Fibroblast of lung (primary cell): ENCODE data around the gene ANAPC1.
"Not testable (repeated sequence)": the region's sequence is repeated elsewhere in the genome, so short reads cannot be mapped to it uniquely, and the experiment has no call there.

Experiments
- EZH2 ChIP-seq: IDR thresholded peaks from 2 replicates; pipeline ENCODE4 v1.5.1; 2012; ENCODE audit warnings: low read length, control low read depth, mild to moderate bottlenecking; ENCODE audit errors: missing control alignments
- TF ChIP-seq, protein P1 (sequence below), 2 donors: IDR thresholded peaks in 1 of 2; conservative IDR thresholded peaks in 1 of 2; 1 replicate in 1 of 2; 2 replicates in 1 of 2; pipeline ENCODE4 v1.5.1; 2011 to 2012; ENCODE audit warnings: low read length in 2 of 2, control low read depth in 1 of 2, inconsistent platforms in 1 of 2, low read depth in 1 of 2, mild to moderate bottlenecking in 1 of 2

DNA sequence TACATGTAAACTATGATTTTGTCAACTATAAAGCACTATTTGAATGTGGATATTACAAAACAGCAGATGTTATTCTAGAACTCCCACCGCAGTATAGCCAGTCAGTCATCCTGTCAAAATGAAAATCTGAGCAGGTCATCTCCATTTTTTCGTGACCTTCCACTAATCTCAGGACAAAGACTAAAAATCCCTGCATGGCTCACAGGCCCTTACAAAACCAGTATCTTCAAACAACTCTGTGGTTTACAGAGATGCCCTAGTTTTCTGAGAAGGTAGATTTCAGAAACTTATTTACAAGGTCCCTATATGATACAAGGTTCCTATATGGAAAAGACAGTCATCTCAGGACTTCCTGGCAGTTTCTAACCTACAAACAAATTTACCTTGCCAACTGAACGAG is 49.8 kb downstream of the ANAPC1 start:
- TF ChIP-seq, protein P1, sequence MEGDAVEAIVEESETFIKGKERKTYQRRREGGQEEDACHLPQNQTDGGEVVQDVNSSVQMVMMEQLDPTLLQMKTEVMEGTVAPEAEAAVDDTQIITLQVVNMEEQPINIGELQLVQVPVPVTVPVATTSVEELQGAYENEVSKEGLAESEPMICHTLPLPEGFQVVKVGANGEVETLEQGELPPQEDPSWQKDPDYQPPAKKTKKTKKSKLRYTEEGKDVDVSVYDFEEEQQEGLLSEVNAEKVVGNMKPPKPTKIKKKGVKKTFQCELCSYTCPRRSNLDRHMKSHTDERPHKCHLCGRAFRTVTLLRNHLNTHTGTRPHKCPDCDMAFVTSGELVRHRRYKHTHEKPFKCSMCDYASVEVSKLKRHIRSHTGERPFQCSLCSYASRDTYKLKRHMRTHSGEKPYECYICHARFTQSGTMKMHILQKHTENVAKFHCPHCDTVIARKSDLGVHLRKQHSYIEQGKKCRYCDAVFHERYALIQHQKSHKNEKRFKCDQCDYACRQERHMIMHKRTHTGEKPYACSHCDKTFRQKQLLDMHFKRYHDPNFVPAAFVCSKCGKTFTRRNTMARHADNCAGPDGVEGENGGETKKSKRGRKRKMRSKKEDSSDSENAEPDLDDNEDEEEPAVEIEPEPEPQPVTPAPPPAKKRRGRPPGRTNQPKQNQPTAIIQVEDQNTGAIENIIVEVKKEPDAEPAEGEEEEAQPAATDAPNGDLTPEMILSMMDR (conservative IDR thresholded peaks at IDR 0.05 in 1 of 2, IDR thresholded peaks at IDR 0.05 in 1 of 2; ENCODE audit: low read depth in 1 of 2, low read length in 2 of 2): not testable (repeated sequence)
- TF ChIP-seq EZH2: not testable (repeated sequence)
